GM21723 (cell line): ENCODE data around the gene COL17A1.

Source experiments
- ATAC-seq: cut with Tn5 transposase; IDR thresholded peaks from one replicate; pipeline ENCODE4 v1.9.1; 2021; ENCODE audit warnings: mild to moderate bottlenecking, moderate library complexity; ENCODE audit not compliant: unreplicated experiment

Gene COL17A1

GRCh38 chr10:103995134-103995533, 90.5 kb downstream of the COL17A1 start:
- no peak for ATAC-seq

- ATAC-seq = no peak
Observed at GRCh38 chr10:103991393-103992128, 94.1 kb downstream of the COL17A1 start.

- no peak for ATAC-seq
Observed at GRCh38 chr10:103990531-103990930, 95.1 kb downstream of the COL17A1 start.

- no peak for ATAC-seq
Observed at GRCh38 chr10:103990121-103990520, 95.6 kb downstream of the COL17A1 start.

DNA sequence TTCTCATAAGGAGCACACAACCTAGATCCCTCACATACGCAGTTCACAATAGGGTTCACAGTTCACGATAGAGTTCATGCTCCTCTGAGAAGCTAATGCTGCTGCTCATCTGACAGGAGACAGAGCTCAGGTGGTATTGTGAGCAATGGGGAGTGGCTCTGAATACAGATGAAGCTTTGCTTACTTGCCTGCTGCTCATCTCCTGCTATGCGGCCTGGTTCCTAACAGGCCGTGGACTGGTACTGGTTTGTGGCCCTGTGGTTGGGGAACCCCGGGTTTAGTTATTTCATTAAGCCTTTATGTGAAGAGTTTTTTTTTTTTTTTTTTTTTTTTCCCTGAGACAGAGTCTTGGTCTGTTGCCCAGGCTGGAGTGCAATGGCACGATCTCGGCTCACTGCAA, 99.3 kb downstream of the COL17A1 start:
- ATAC-seq = no peak

DNA sequence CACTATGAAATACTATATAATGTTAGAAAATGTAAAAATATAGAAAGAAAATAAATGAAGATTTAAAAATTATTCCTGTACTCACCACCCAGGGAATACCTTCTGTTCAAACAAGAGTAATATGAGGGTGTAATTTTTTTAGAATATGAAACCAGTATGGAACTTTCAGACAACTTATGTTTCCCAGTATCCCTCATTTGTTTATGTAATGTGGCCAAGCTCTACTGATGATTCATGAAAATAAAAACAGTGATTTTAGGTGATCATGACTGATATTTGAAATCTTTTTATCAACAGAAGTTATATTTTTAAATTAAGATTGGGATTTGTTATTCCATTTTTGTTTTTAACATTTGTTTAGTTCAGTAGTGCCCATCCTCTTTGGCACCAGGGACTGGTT, 100.0 kb downstream of the COL17A1 start:
- ATAC-seq = no peak

- peak; percentile 85 for ATAC-seq
Observed at GRCh38 chr10:103983367-103983911, 102.2 kb downstream of the COL17A1 start.

GRCh38 chr10:103982639-103983038, 103.0 kb downstream of the COL17A1 start:
- no peak for ATAC-seq
